Subcutaneous adipose tissue (tissue), 4 donors: Measurements from ENCODE around the gene SEC62. TPM values are rescaled to one million over a fixed set of nuclear protein-coding genes. Genes with fewer than 3 reads are reported as not detected.

Experiments
- CTCF ChIP-seq: fragments of 450-650 bp; IDR thresholded peaks from one replicate; pipeline ENCODE4 v1.5.1; 2016; ENCODE audit warnings: low read depth, mild to moderate bottlenecking, control low read depth, antibody characterized with exemption, moderate library complexity
- total RNA-seq, 4 donors: library from RNA; depleted of rRNA; stranded (reverse); fragments of >200 nt; gene quantifications; one replicate each; pipeline ENCODE4 v1.1.0, GENCODE V29; 2016

Gene SEC62
- total RNA-seq, 4 donors from 2014 or later: 57.8 to 104 (median 86.1) TPM

GRCh38 chr3:169992156-169992555 lies 25.5 kb downstream of the SEC62 start:
- no peak for TF ChIP-seq CTCF

- no peak for TF ChIP-seq CTCF
These were observed 26.2 kb downstream of the SEC62 start for GRCh38 chr3:169992781-169993180.

GRCh38 chr3:169993761-169994160 lies 27.2 kb downstream of the SEC62 start:
- TF ChIP-seq CTCF: no peak

- no peak for TF ChIP-seq CTCF
These were observed 29.5 kb downstream of the SEC62 start for GRCh38 chr3:169996063-169996462.

GRCh38 chr3:169998668-169999131 lies 32.1 kb downstream of the SEC62 start:
- TF ChIP-seq CTCF: no peak

- TF ChIP-seq CTCF: no peak
These were observed 32.8 kb downstream of the SEC62 start for GRCh38 chr3:169999433-169999832.

GRCh38 chr3:170000051-170000450 lies 33.4 kb downstream of the SEC62 start:
- TF ChIP-seq CTCF: no peak

- no peak for TF ChIP-seq CTCF
These were observed 35.6 kb downstream of the SEC62 start for GRCh38 chr3:170002231-170002630.
